ENCODE results near the gene WASF2. TPM values are rescaled to one million over a fixed set of nuclear protein-coding genes. Genes with fewer than 3 reads are reported as not detected.

The WASF2 gene
- total and polyA plus RNA-seq, 2 of the 13 experiments (the other 11 are each of a cell fraction or from before 2014, with no cell fraction given), result 10.4 to 27.7 TPM

DNA sequence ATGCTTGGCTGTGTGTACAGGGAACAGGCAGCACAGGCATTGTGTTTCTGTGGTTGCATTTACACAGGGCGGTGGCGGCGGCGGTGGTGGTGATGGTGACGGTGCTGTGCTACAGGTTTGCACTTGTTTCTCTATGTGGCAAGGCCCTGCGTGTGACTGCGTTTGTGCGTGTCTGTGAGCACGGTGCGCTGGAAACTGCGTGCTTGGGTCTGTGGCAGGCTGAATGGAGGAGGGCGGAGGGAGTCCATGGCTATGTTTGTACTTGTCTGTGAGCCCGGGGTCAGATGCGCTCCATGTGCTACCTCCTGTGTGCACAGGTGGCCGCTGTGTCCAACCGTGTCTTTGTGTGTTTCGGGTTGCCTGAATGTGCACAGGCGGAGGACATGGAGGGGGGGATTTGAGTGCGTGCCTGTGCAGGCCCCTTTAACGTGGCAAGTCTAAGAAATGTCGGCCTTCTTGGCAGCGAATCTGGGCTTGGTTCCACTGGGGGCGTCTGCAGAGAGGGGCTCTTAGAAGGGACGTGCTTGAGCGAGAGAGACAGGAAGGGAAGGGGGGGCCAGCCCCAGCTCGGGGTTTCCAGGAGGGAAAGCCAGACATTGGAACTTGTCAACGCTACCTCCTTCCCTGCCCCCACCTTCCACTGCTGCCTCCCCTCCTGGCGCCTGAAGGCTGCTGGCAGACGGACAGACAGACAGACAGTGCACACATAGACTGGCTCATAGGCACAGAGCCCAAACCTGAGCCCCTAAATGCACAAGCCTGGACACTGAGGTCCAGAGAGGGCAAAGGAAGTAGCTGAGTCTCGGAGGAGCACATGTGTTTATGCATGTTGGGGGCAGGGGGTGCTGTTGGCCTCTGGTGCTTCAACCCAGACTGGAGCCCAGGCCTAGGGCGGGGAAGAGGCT lies 32.7 kb upstream of the WASF2 start (continued):
- no peak for TF ChIP-seq ZNF326 (CRISPR knock-in tag; IDR thresholded peaks at IDR 0.05; ENCODE audit: borderline replicate concordance)
- no peak for TF ChIP-seq ZFP62 (CRISPR knock-in tag; IDR thresholded peaks at IDR 0.05)
- no peak for TF ChIP-seq TAF15 (IDR thresholded peaks at IDR 0.05; ENCODE audit: low read depth, low read length, poor library complexity, severe bottlenecking)
- no peak for TF ChIP-seq SIN3B (IDR thresholded peaks at IDR 0.05; ENCODE audit: low read length)
- TF ChIP-seq MTA1 (CRISPR knock-in tag; IDR thresholded peaks at IDR 0.05; ENCODE audit: borderline replicate concordance), result 0 out of 2 replicates have a peak, but pooled peaks have one; percentile 36
- 0 out of 2 replicates have a peak, but pooled peaks have one; percentile 4 for TF ChIP-seq SAP130 (CRISPR knock-in tag; IDR thresholded peaks at IDR 0.05; ENCODE audit: low read depth)
- peak; percentile 52; the same call in 1 of the 2 replicates for TF ChIP-seq PCBP1 (IDR thresholded peaks at IDR 0.05; ENCODE audit: borderline replicate concordance, low read depth, low read length)
- TF ChIP-seq, protein P1, sequence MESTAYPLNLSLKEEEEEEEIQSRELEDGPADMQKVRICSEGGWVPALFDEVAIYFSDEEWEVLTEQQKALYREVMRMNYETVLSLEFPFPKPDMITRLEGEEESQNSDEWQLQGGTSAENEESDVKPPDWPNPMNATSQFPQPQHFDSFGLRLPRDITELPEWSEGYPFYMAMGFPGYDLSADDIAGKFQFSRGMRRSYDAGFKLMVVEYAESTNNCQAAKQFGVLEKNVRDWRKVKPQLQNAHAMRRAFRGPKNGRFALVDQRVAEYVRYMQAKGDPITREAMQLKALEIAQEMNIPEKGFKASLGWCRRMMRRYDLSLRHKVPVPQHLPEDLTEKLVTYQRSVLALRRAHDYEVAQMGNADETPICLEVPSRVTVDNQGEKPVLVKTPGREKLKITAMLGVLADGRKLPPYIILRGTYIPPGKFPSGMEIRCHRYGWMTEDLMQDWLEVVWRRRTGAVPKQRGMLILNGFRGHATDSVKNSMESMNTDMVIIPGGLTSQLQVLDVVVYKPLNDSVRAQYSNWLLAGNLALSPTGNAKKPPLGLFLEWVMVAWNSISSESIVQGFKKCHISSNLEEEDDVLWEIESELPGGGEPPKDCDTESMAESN (CRISPR knock-in tag; conservative IDR thresholded peaks at IDR 0.05), result no peak
- no peak for TF ChIP-seq SMYD3 (CRISPR knock-in tag; IDR thresholded peaks at IDR 0.05)
- TF ChIP-seq ZNF552 (CRISPR knock-in tag; IDR thresholded peaks at IDR 0.05; ENCODE audit: borderline replicate concordance), result no peak
- no peak for TF ChIP-seq CBX2 (IDR thresholded peaks at IDR 0.05; ENCODE audit: low read depth, low read length)
- TF ChIP-seq CBX2 (CRISPR knock-in tag; IDR thresholded peaks at IDR 0.05; ENCODE audit: low read depth), result no peak
- no peak for TF ChIP-seq RBFOX2 (IDR thresholded peaks at IDR 0.05; ENCODE audit: low read depth, low read length)
- no peak for TF ChIP-seq NFE2L2 (IDR thresholded peaks at IDR 0.05; ENCODE audit: low read length)
- no peak for TF ChIP-seq RNF2 (conservative IDR thresholded peaks at IDR 0.05; ENCODE audit: low read depth)
- peak; percentile 36; the same call in 1 of the 2 replicates for TF ChIP-seq RAD21 (CRISPR knock-in tag; IDR thresholded peaks at IDR 0.05)
- no peak; the same call in 1 of the 2 replicates for TF ChIP-seq ZNF501 (CRISPR knock-in tag; IDR thresholded peaks at IDR 0.05)
- no peak for TF ChIP-seq NR2F1 (CRISPR knock-in tag; IDR thresholded peaks at IDR 0.05)
- no peak for TF ChIP-seq KDM1A (CRISPR knock-in tag; IDR thresholded peaks at IDR 0.05)
- 0 out of 2 replicates have a peak, but pooled peaks have one; percentile 38 for TF ChIP-seq HDAC2 (CRISPR knock-in tag; IDR thresholded peaks at IDR 0.05)
- peak; percentile 68; the same call in 1 of the 2 replicates for TF ChIP-seq AHR (CRISPR knock-in tag; IDR thresholded peaks at IDR 0.05)
- no peak for TF ChIP-seq KLF9 (CRISPR knock-in tag; IDR thresholded peaks at IDR 0.05; ENCODE audit: low read depth)
- TF ChIP-seq NR2C2 (CRISPR knock-in tag; IDR thresholded peaks at IDR 0.05; ENCODE audit: borderline replicate concordance), result peak; percentile 38; the same call in 1 of the 2 replicates
- TF ChIP-seq, protein P2, sequence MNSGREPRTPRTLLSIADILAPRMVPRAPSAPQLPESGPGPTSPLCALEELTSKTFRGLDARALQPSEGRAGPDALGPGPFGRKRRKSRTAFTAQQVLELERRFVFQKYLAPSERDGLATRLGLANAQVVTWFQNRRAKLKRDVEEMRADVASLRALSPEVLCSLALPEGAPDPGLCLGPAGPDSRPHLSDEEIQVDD (CRISPR knock-in tag; IDR thresholded peaks at IDR 0.05; ENCODE audit: borderline replicate concordance), result no peak
- no peak for TF ChIP-seq CBX1 (IDR thresholded peaks at IDR 0.05; ENCODE audit: low read depth)
